Measurements from ENCODE around the gene ILKAP.

ILKAP gene

DNA sequence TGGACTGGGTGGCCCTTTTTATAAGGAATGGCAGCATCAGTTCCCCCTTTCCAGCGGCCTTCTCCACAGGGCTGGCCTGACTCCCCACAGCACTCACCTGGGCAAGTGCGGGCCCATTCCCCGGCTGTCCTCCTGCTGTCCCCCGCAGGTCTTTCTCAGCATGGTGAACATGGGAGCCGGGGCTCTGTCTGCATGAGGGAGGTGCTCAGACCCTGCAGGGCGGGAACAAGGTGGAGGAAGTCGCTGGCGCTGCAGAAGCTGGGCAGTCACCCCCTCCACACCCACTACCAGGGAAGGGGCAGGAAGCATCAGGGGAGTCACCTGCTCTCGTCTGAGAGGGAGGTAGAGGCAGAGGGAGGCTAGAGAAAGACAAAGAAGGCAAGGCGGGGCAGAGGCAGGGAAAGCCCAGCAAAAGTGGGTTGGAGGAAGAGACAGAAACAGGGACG is 24.1 kb upstream of the ILKAP start:
- peaks cover 0 to 5% (median 0%) of the 10 kb centered on the region in 4 experiments for H3K36me3 ChIP-seq (ENCODE audit: control insufficient read depth in 4 of 4, insufficient read depth in 4 of 4, low read length in 3 of 4)
- peaks cover 0 to 11% (median 9%) of the 10 kb centered on the region in 4 experiments for H3K4me1 ChIP-seq (ENCODE audit: control extremely low read depth in 1 of 4, control insufficient read depth in 4 of 4, insufficient read depth in 4 of 4, low read length in 3 of 4)
- H3K27ac ChIP-seq (ENCODE audit: insufficient read depth in 1 of 2, low read depth in 1 of 2, low read length in 2 of 2, poor library complexity in 1 of 2, severe bottlenecking in 2 of 2): no peak overlapping the region
- no peak overlapping the region for H3K4me3 ChIP-seq (ENCODE audit: control insufficient read depth in 1 of 7, extremely low read depth in 1 of 7, insufficient read depth in 4 of 7, low read depth in 2 of 7, low read length in 6 of 7)
- peaks cover 0 to 28% (median 0%) of the 10 kb centered on the region in 5 experiments for H3K27me3 ChIP-seq (replicated peaks in 2 of 5; ENCODE audit: control insufficient read depth in 4 of 5, insufficient read depth in 5 of 5, low read length in 4 of 5)
- H3K9me3 ChIP-seq (ENCODE audit: control extremely low read depth in 1 of 5, control insufficient read depth in 4 of 5, insufficient read depth in 2 of 5, low read depth in 1 of 5, low read length in 4 of 5): no peaks in the 10 kb centered on the region
- no peak for DNase-seq
- CTCF ChIA-PET: interaction anchor here (0.9 to 1.2 kb wide), 2 partner anchors 26 to 28 kb away, joined by 3 read pairs; no protein-coding TSS in a partner anchor
- POLR2A ChIA-PET: interaction anchor here (0.7 kb wide), 1 partner anchor 25 kb away, joined by 3 read pairs; no protein-coding TSS in a partner anchor
- 90% methylated on average over 4 of the region's 11 CpGs for WGBS (ENCODE audit: insufficient coverage)

DNA sequence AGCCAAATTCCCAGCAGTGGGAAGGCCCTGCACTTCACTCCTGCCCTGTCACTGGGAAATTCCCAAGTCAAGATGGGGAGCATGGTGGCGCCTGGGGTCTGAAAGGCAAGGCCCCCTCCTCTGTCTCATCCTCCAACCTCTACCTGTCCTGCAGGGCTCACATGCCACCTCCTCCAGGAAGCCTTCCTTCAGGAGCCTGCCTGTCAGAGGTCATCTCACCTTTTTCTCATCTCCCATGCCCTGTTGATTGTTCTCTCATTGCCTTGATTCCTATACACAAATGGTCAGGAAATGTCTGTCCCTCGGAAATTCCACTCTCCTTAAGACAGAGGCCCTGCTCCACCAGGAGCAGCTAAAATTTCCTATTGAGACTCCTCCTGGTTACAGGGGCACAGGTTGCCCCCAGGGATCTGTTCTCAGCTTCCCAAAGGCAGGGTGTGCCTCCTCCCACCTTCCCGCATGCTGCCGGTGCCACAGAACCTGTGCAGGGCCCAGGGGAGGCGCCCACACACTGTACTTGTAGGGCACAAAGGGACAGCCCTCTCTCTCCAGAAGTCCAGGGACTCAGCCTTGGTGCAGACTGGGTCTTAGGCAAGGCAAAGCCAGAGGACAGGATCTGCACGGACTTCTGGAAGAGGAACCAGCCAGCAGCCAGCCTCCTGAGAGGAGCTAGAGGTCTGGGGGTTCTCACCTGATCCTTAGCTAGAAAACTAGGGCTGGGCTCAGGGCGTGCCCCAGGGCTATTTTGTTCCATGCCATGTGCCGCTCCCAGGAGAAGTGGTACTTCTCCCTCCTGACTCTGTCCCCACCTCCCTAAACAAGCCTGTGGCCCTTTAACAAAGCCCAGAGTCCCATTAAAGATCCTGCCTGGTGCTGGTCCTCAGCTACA is 23.4 kb upstream of the ILKAP start:
- Histone ChIP-seq H3K27me3 (replicated peaks in 2 of 5; ENCODE audit: control insufficient read depth in 4 of 5, insufficient read depth in 5 of 5, low read length in 4 of 5) (peaks cover 0 to 21% (median 0%) of the 10 kb centered on the region in 5 experiments), H3K27ac (ENCODE audit: insufficient read depth in 1 of 2, low read depth in 1 of 2, low read length in 2 of 2, poor library complexity in 1 of 2, severe bottlenecking in 2 of 2) (no peak overlapping the region), H3K9me3 (ENCODE audit: control extremely low read depth in 1 of 5, control insufficient read depth in 4 of 5, insufficient read depth in 2 of 5, low read depth in 1 of 5, low read length in 4 of 5) (no peaks in the 10 kb centered on the region), H3K4me1 (ENCODE audit: control extremely low read depth in 1 of 4, control insufficient read depth in 4 of 4, insufficient read depth in 4 of 4, low read length in 3 of 4) (peaks cover 0 to 11% (median 9%) of the 10 kb centered on the region in 4 experiments), H3K4me3 (ENCODE audit: control insufficient read depth in 1 of 7, extremely low read depth in 1 of 7, insufficient read depth in 4 of 7, low read depth in 2 of 7, low read length in 6 of 7) (no peak overlapping the region), H3K36me3 (ENCODE audit: control insufficient read depth in 4 of 4, insufficient read depth in 4 of 4, low read length in 3 of 4) (peaks cover 0 to 5% (median 0%) of the 10 kb centered on the region in 4 experiments)
- DNase-seq: no peak
- ChIA-PET POLR2A (interaction anchor here (0.7 kb wide), 1 partner anchor 25 kb away, joined by 3 read pairs; no protein-coding TSS in a partner anchor), CTCF (interaction anchor here (0.9 to 1.2 kb wide), 3 partner anchors 26 to 37 kb away, joined by 3 read pairs; no protein-coding TSS in a partner anchor)
- 98% methylated on average over 6 of the region's 8 CpGs for WGBS (ENCODE audit: insufficient coverage)

DNA sequence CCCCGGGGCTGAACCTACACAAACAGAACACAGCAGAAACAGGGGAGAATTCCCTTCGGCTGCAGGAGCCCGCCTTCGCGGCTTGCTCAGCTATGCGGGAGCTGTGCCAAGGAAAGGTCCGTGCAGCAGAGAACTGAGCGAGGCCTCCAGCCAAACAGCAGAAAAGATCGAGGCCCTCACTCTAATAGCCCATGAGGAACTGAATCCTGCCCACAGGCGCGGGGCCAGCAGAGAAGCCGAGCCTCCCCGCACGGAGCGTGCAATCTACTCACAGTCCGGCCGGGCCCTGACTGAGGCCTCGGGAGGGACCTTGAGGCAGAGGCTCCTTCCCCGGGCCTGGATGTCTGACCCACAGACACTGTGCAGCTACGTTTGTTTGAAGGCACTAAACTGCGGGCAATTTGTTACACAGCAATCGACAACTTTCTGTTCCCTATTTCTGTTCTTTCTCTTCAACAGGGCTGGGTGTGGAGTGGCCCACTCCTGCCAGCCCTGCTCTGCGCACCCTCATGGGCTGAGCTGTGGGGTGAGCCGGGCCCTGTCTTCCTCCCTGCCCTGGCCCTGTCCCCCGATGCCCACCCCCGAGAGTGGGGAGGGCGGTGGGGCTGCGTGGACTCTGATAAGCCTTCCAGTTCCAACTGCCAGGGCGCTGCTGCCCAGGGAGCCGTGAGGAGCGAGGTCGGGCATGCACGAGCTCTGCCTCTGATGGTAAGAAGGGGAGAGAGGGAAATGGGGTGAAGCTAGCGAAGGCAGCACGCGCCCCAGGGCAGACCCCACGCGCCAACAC is 22.6 kb upstream of the ILKAP start:
- H3K9me3 ChIP-seq (ENCODE audit: control extremely low read depth in 1 of 5, control insufficient read depth in 4 of 5, insufficient read depth in 2 of 5, low read depth in 1 of 5, low read length in 4 of 5): no peaks in the 10 kb centered on the region
- H3K27ac ChIP-seq (ENCODE audit: insufficient read depth in 1 of 2, low read depth in 1 of 2, low read length in 2 of 2, poor library complexity in 1 of 2, severe bottlenecking in 2 of 2): no peak overlapping the region
- 94% methylated on average over 35 of the region's 38 CpGs for WGBS (ENCODE audit: insufficient coverage)
- POLR2A ChIA-PET: no interaction called here
- no peak overlapping the region for H3K4me3 ChIP-seq (ENCODE audit: control insufficient read depth in 1 of 7, extremely low read depth in 1 of 7, insufficient read depth in 4 of 7, low read depth in 2 of 7, low read length in 6 of 7)
- H3K27me3 ChIP-seq (replicated peaks in 2 of 5; ENCODE audit: control insufficient read depth in 4 of 5, insufficient read depth in 5 of 5, low read length in 4 of 5): peaks cover 0 to 14% (median 0%) of the 10 kb centered on the region in 5 experiments
- CTCF ChIA-PET: interaction anchor here (0.9 to 1.2 kb wide), 2 partner anchors 25 to 36 kb away, joined by 3 read pairs; no protein-coding TSS in a partner anchor
- peaks cover 0 to 5% (median 0%) of the 10 kb centered on the region in 4 experiments for H3K36me3 ChIP-seq (ENCODE audit: control insufficient read depth in 4 of 4, insufficient read depth in 4 of 4, low read length in 3 of 4)
- H3K4me1 ChIP-seq (ENCODE audit: control extremely low read depth in 1 of 4, control insufficient read depth in 4 of 4, insufficient read depth in 4 of 4, low read length in 3 of 4): peaks cover 0 to 4% (median 3%) of the 10 kb centered on the region in 4 experiments
- DNase-seq: peak in 1 of 3 donors; percentile 25

DNA sequence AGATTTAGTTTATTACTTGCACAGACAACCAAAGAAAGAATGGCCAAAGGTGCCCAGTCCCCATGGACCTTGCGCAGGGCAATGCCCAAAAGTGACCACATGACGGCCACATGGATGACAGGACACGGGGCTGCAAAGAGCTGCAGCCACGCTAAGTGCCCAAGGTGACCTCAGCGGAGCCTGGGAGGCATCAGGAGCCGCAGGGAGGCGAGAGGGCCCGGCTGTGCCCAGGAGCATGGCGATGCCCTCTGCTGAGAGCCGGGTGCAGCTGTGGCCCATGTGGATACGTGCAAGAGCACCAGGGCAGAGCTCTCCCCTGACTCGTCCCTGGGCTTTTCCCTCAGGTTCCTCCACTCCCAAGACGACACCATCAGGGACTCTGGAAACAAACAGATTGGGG is 21.6 kb upstream of the ILKAP start:
- Histone ChIP-seq H3K9me3 (ENCODE audit: control extremely low read depth in 1 of 5, control insufficient read depth in 4 of 5, insufficient read depth in 2 of 5, low read depth in 1 of 5, low read length in 4 of 5) (no peaks in the 10 kb centered on the region), H3K4me1 (ENCODE audit: control extremely low read depth in 1 of 4, control insufficient read depth in 4 of 4, insufficient read depth in 4 of 4, low read length in 3 of 4) (no peaks in the 10 kb centered on the region), H3K27ac (ENCODE audit: insufficient read depth in 1 of 2, low read depth in 1 of 2, low read length in 2 of 2, poor library complexity in 1 of 2, severe bottlenecking in 2 of 2) (no peak overlapping the region), H3K27me3 (replicated peaks in 2 of 5; ENCODE audit: control insufficient read depth in 4 of 5, insufficient read depth in 5 of 5, low read length in 4 of 5) (peaks cover 0 to 5% (median 0%) of the 10 kb centered on the region in 5 experiments), H3K36me3 (ENCODE audit: control insufficient read depth in 4 of 4, insufficient read depth in 4 of 4, low read length in 3 of 4) (peaks cover 0 to 5% (median 0%) of the 10 kb centered on the region in 4 experiments), H3K4me3 (ENCODE audit: control insufficient read depth in 1 of 7, extremely low read depth in 1 of 7, insufficient read depth in 4 of 7, low read depth in 2 of 7, low read length in 6 of 7) (no peak overlapping the region)
- WGBS (ENCODE audit: insufficient coverage): 93% methylated on average over 13 of the region's 13 CpGs
- POLR2A ChIA-PET: no interaction called here
- CTCF ChIA-PET: no interaction called here
- DNase-seq: no peak

DNA sequence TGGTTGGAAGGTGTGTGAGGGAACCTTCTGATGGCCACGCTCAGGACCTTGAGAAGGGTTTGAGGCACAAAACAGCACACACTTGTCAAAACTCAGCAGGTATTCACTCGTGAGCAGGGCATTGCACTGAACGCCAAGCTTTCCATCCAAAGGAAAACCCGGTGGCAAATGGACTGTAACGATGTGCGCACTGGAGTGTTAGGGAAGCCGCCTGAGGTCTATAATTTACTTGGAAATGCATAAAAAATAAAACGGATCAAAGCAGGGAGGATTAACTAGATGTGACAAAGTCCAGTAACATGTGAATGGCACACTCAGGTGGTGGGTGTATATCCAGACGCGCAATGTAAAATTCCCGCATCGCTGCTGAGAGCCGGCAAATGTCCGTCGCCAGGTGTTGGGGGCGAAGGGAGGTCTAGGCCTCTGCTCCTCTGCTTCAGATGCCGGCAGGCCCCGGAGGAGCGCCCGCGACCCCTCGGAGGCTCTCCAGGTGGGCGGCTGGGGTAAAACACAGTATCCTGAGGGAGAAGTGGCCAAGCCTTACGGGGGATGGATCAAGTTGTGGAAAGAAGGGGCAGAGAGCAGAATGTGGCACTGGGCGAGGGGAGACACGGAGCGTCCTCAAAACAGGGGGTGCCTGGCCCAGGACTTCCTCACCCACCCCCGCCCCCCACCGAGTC is 21.0 kb upstream of the ILKAP start:
- Histone ChIP-seq H3K4me3 (ENCODE audit: control insufficient read depth in 1 of 7, extremely low read depth in 1 of 7, insufficient read depth in 4 of 7, low read depth in 2 of 7, low read length in 6 of 7) (no peak overlapping the region), H3K27ac (ENCODE audit: insufficient read depth in 1 of 2, low read depth in 1 of 2, low read length in 2 of 2, poor library complexity in 1 of 2, severe bottlenecking in 2 of 2) (no peak overlapping the region), H3K27me3 (replicated peaks in 2 of 5; ENCODE audit: control insufficient read depth in 4 of 5, insufficient read depth in 5 of 5, low read length in 4 of 5) (peaks cover 0 to 1% (median 0%) of the 10 kb centered on the region in 5 experiments), H3K4me1 (ENCODE audit: control extremely low read depth in 1 of 4, control insufficient read depth in 4 of 4, insufficient read depth in 4 of 4, low read length in 3 of 4) (no peaks in the 10 kb centered on the region), H3K9me3 (ENCODE audit: control extremely low read depth in 1 of 5, control insufficient read depth in 4 of 5, insufficient read depth in 2 of 5, low read depth in 1 of 5, low read length in 4 of 5) (no peaks in the 10 kb centered on the region), H3K36me3 (ENCODE audit: control insufficient read depth in 4 of 4, insufficient read depth in 4 of 4, low read length in 3 of 4) (peaks cover 0 to 5% (median 0%) of the 10 kb centered on the region in 4 experiments)
- ChIA-PET POLR2A (no interaction called here), CTCF (no interaction called here)
- no peak for DNase-seq
- WGBS (ENCODE audit: insufficient coverage): 98% methylated on average over 26 of the region's 29 CpGs

DNA sequence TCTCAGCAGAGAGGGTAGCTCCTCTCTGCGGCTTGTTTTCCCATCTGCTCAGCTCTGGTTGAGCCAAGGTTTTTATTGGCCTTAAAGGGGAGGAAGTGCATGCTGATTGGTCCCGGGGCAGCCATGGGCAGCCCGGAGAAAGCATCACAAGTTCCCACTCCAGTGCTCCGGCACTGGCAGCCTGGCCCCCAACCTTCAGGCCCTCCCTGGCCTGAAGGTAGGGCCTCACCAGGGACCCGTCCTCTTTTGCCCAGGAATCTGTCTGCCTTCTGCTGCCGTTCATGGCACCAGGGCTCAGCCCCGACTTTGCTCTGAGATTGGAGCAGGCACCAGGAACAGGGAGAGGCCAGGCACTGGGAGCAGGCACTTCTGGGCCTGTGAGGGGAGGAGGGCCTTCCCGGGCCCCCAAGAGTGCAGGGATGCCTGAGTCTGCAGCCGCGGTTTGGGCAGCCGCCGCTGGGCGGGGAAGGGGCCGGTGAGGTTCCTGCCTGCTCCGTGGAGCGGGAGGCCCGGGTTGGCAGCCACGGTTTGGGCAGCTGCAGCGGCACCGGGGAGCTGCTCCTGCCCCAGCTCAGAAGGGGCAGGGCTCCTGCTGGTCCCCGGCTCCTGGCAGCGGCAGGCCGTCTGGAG is 17.5 kb upstream of the ILKAP start:
- 81% methylated on average over 18 of the region's 23 CpGs for WGBS (ENCODE audit: insufficient coverage)
- ChIA-PET CTCF (interaction anchor here (0.7 to 1.0 kb wide), 3 partner anchors 15 to 42 kb away, joined by 3 to 4 read pairs (median 4); no protein-coding TSS in a partner anchor), POLR2A (no interaction called here)
- no peak for DNase-seq
- H3K9me3 ChIP-seq (ENCODE audit: control extremely low read depth in 1 of 5, control insufficient read depth in 4 of 5, insufficient read depth in 2 of 5, low read depth in 1 of 5, low read length in 4 of 5): no peaks in the 10 kb centered on the region
- peak overlapping the region in 2 of 7 experiments; percentile 43 to 54 for H3K4me3 ChIP-seq (ENCODE audit: control insufficient read depth in 1 of 7, extremely low read depth in 1 of 7, insufficient read depth in 4 of 7, low read depth in 2 of 7, low read length in 6 of 7)
- H3K36me3 ChIP-seq (ENCODE audit: control insufficient read depth in 4 of 4, insufficient read depth in 4 of 4, low read length in 3 of 4): peaks cover 0 to 4% (median 0%) of the 10 kb centered on the region in 4 experiments
- no peak overlapping the region for H3K27ac ChIP-seq (ENCODE audit: insufficient read depth in 1 of 2, low read depth in 1 of 2, low read length in 2 of 2, poor library complexity in 1 of 2, severe bottlenecking in 2 of 2)
- H3K4me1 ChIP-seq (ENCODE audit: control extremely low read depth in 1 of 4, control insufficient read depth in 4 of 4, insufficient read depth in 4 of 4, low read length in 3 of 4): no peaks in the 10 kb centered on the region
- no peaks in the 10 kb centered on the region for H3K27me3 ChIP-seq (replicated peaks in 2 of 5; ENCODE audit: control insufficient read depth in 4 of 5, insufficient read depth in 5 of 5, low read length in 4 of 5)
